Neural cell (in vitro differentiated cells): Measurements from ENCODE around the gene APEX1. TPM values are rescaled to one million over a fixed set of nuclear protein-coding genes. Genes with fewer than 3 reads are reported as not detected.

Experiments
- H2AFZ ChIP-seq: fragments of 200-600, 300-800 bp; sonication (generic), shearing (Covaris generic); 2 replicates; pipeline ENCODE4 v1.6.0; 2014; ENCODE audit warnings: low read depth, mild to moderate bottlenecking, antibody characterized with exemption, low read length, moderate library complexity
- H3F3A ChIP-seq: fragments of 200-600 bp; shearing (Covaris generic); 2 replicates; pipeline ENCODE4 v1.6.1; 2016; ENCODE audit warnings: mild to moderate bottlenecking, moderate library complexity, mixed read lengths, antibody characterized with exemption, low read length; ENCODE audit not compliant: insufficient read depth, poor library complexity, severe bottlenecking
- H3K27ac ChIP-seq: fragments of 200-600, 300-800 bp; sonication (generic), shearing (Covaris generic); 2 replicates; pipeline ENCODE4 v1.5.1; 2014; ENCODE audit warnings: mild to moderate bottlenecking, low read length, moderate library complexity
- H3K27me3 ChIP-seq: fragments of 300-800, 200-600 bp; sonication (generic), shearing (Covaris generic); 2 replicates; pipeline ENCODE4 v1.6.0; 2014; ENCODE audit warnings: mild to moderate bottlenecking, low read depth, low read length, moderate library complexity; ENCODE audit not compliant: insufficient read depth
- H3K36me3 ChIP-seq: fragments of 300-800, 200-600 bp; sonication (generic), shearing (Covaris generic); 2 replicates; pipeline ENCODE4 v1.5.1; 2014; ENCODE audit warnings: mild to moderate bottlenecking, antibody characterized with exemption, low read length, moderate library complexity; ENCODE audit not compliant: insufficient read depth
- H3K4me2 ChIP-seq: fragments of 300-800, 200-600 bp; sonication (generic), shearing (Covaris generic); 2 replicates; pipeline ENCODE4 v1.6.0; 2014; ENCODE audit warnings: mild to moderate bottlenecking, low read length
- H3K4me3 ChIP-seq: fragments of 300-800, 200-600 bp; sonication (generic), shearing (Covaris generic); 2 replicates; pipeline ENCODE4 v1.5.1; 2014; ENCODE audit warnings: mild to moderate bottlenecking, low read length, moderate library complexity
- H3K79me2 ChIP-seq: fragments of 200-600 bp; shearing (Covaris generic); replicated peaks from 2 replicates; pipeline ENCODE4 v1.6.0; 2014; ENCODE audit warnings: mild to moderate bottlenecking, low read length, moderate library complexity; ENCODE audit not compliant: insufficient read depth
- H3K9ac ChIP-seq: fragments of 300-800, 200-600 bp; sonication (generic), shearing (Covaris generic); 2 replicates; pipeline ENCODE4 v1.6.1; 2016; ENCODE audit warnings: mild to moderate bottlenecking, low read length, mixed read lengths
- H3K9me2 ChIP-seq: fragments of 200-600 bp; shearing (Covaris generic); 2 replicates; pipeline ENCODE4 v1.6.1; 2016; ENCODE audit warnings: mild to moderate bottlenecking, low read length, mixed read lengths; ENCODE audit not compliant: insufficient read depth
- H3K9me3 ChIP-seq: fragments of 200-600, 300-800 bp; sonication (generic), shearing (Covaris generic); 2 replicates; pipeline ENCODE4 v1.6.1; 2016; ENCODE audit warnings: mild to moderate bottlenecking, mixed run types, low read length, moderate library complexity, mixed read lengths
- H4K20me1 ChIP-seq: fragments of 200-600 bp; shearing (Covaris generic); 2 replicates; pipeline ENCODE4 v1.6.1; 2016; ENCODE audit warnings: mild to moderate bottlenecking, mixed run types; ENCODE audit not compliant: insufficient read depth
- CTCF ChIP-seq: fragments of 450-650 bp; IDR thresholded peaks from 2 replicates; pipeline ENCODE4 v1.5.1; 2014; ENCODE audit warnings: antibody characterized with exemption, mild to moderate bottlenecking, moderate library complexity; ENCODE audit not compliant: poor library complexity, severe bottlenecking
- EP300 ChIP-seq: fragments of 450-650 bp; conservative IDR thresholded peaks from 2 replicates; pipeline ENCODE4 v1.6.1; 2014; ENCODE audit warnings: antibody characterized with exemption, mild to moderate bottlenecking, moderate library complexity; ENCODE audit not compliant: poor library complexity, severe bottlenecking
- MXI1 ChIP-seq: fragments of 450-650 bp; conservative IDR thresholded peaks from 2 replicates; pipeline ENCODE4 v1.6.1; 2014; ENCODE audit warnings: antibody characterized with exemption, mild to moderate bottlenecking; ENCODE audit not compliant: poor library complexity, severe bottlenecking
- RAD21 ChIP-seq: fragments of 450-650 bp; conservative IDR thresholded peaks from 2 replicates; pipeline ENCODE4 v1.6.1; 2014; ENCODE audit warnings: antibody characterized with exemption, mild to moderate bottlenecking, moderate library complexity
- SMC3 ChIP-seq: fragments of 450-650 bp; conservative IDR thresholded peaks from 2 replicates; pipeline ENCODE4 v1.6.1; 2014; ENCODE audit warnings: antibody characterized with exemption, mild to moderate bottlenecking, moderate library complexity; ENCODE audit not compliant: poor library complexity
- polyA plus RNA-seq: library from polyadenylated mRNA; depleted of rRNA; stranded (reverse); fragments of >200 nt; gene quantifications from 2 replicates; pipeline ENCODE4 v1.2.3, GENCODE V29; 2014
- TF ChIP-seq, protein P1 (sequence below): IDR thresholded peaks from 2 replicates; pipeline ENCODE4 v1.6.1; 2012; ENCODE audit warnings: borderline replicate concordance

APEX1 gene
- polyA plus RNA-seq, 1 donor from 2014 or later = 44.5 TPM

DNA sequence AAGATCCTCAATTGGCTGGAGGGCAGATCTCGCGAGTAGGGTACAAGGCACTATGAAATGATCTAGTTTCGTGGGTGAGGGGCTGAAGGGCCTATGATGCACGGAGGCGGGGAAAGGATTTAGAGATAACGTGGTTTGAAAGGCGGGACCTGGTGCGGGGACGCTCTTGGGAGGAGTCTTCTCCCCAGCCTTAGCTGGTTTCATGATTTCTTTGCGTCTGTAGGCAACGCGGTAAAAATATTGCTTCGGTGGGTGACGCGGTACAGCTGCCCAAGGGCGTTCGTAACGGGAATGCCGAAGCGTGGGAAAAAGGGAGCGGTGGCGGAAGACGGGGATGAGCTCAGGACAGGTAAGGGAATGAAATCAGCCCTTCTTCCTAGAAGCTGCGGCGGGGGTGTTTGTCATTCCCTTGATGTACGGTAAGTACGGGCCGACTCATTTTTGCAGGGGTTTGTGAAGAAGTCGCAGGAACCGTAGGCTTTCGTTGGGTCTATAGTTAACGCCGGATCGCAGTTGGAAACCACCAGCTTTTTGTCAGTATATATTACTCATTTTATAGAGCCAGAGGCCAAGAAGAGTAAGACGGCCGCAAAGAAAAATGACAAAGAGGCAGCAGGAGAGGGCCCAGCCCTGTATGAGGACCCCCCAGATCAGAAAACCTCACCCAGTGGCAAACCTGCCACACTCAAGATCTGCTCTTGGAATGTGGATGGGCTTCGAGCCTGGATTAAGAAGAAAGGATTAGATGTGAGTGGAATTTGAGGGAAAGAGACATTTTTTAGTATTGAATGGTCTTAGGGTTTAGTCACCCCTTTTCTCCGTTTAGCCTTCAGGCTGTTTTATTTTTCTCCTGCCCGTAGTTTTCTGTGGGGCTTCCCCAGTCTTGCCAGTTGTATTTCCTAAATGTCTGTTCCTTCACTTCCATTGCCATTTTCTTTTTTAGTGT, 602 bp downstream of the APEX1 start:
- H4K20me1 ChIP-seq = no peaks in the 10 kb centered on the region
- H3K9me3 ChIP-seq = no peaks in the 10 kb centered on the region
- H3K36me3 ChIP-seq = peaks cover 4% of the 10 kb centered on the region
- no peaks in the 10 kb centered on the region for H3K27me3 ChIP-seq
- no peaks in the 10 kb centered on the region for H3F3A ChIP-seq
- H3K79me2 ChIP-seq = peaks cover 46% of the 10 kb centered on the region
- TF ChIP-seq, protein P1, sequence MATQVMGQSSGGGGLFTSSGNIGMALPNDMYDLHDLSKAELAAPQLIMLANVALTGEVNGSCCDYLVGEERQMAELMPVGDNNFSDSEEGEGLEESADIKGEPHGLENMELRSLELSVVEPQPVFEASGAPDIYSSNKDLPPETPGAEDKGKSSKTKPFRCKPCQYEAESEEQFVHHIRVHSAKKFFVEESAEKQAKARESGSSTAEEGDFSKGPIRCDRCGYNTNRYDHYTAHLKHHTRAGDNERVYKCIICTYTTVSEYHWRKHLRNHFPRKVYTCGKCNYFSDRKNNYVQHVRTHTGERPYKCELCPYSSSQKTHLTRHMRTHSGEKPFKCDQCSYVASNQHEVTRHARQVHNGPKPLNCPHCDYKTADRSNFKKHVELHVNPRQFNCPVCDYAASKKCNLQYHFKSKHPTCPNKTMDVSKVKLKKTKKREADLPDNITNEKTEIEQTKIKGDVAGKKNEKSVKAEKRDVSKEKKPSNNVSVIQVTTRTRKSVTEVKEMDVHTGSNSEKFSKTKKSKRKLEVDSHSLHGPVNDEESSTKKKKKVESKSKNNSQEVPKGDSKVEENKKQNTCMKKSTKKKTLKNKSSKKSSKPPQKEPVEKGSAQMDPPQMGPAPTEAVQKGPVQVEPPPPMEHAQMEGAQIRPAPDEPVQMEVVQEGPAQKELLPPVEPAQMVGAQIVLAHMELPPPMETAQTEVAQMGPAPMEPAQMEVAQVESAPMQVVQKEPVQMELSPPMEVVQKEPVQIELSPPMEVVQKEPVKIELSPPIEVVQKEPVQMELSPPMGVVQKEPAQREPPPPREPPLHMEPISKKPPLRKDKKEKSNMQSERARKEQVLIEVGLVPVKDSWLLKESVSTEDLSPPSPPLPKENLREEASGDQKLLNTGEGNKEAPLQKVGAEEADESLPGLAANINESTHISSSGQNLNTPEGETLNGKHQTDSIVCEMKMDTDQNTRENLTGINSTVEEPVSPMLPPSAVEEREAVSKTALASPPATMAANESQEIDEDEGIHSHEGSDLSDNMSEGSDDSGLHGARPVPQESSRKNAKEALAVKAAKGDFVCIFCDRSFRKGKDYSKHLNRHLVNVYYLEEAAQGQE = peak; percentile 95
- TF ChIP-seq EP300 = peak; percentile 68
- no peak for TF ChIP-seq SMC3
- H3K4me2 ChIP-seq = peak overlapping the region; percentile 87
- peak overlapping the region; percentile 97 for H3K9ac ChIP-seq
- H3K4me3 ChIP-seq = peak overlapping the region; percentile 80
- H2AFZ ChIP-seq = peak overlapping the region; percentile 70
- peak overlapping the region; percentile 98 for H3K27ac ChIP-seq
- no peaks in the 10 kb centered on the region for H3K9me2 ChIP-seq

DNA sequence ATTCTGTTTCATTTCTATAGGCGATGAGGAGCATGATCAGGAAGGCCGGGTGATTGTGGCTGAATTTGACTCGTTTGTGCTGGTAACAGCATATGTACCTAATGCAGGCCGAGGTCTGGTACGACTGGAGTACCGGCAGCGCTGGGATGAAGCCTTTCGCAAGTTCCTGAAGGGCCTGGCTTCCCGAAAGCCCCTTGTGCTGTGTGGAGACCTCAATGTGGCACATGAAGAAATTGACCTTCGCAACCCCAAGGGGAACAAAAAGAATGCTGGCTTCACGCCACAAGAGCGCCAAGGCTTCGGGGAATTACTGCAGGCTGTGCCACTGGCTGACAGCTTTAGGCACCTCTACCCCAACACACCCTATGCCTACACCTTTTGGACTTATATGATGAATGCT, 1.9 kb downstream of the APEX1 start:
- Histone ChIP-seq H3K27me3 (no peaks in the 10 kb centered on the region), H3K36me3 (no peaks in the 10 kb centered on the region), H3K9ac (peak overlapping the region; percentile 97), H3K79me2 (peaks cover 50% of the 10 kb centered on the region), H2AFZ (no peak overlapping the region), H3K4me2 (peak overlapping the region; percentile 87), H3K27ac (no peak overlapping the region), H3K9me3 (no peaks in the 10 kb centered on the region), H3K4me3 (peak overlapping the region; percentile 80), H3K9me2 (no peaks in the 10 kb centered on the region), H4K20me1 (no peaks in the 10 kb centered on the region), H3F3A (no peaks in the 10 kb centered on the region)
- TF ChIP-seq CTCF (no peak), RAD21 (no peak), EP300 (no peak), SMC3 (no peak), MXI1 (no peak)
